ENCODE measurements around the gene MYLK4.

GRCh38 chr6:2632976-2633584 is 117.6 kb downstream of the MYLK4 start:
- no peak for TF ChIP-seq CHD2 (IDR thresholded peaks at IDR 0.05; ENCODE audit: low read depth, low read length)
- no peak for TF ChIP-seq ZSCAN12 (CRISPR knock-in tag; IDR thresholded peaks at IDR 0.05)
- TF ChIP-seq ZSCAN22 (CRISPR knock-in tag; IDR thresholded peaks at IDR 0.05): no peak
- TF ChIP-seq ZNF784 (CRISPR knock-in tag; IDR thresholded peaks at IDR 0.05; ENCODE audit: borderline replicate concordance): no peak
- no peak for TF ChIP-seq NFYC (CRISPR knock-in tag; IDR thresholded peaks at IDR 0.05)
- TF ChIP-seq HDAC6 (IDR thresholded peaks at IDR 0.05; ENCODE audit: low read depth, low read length): no peak
- TF ChIP-seq ZNF737 (CRISPR knock-in tag; IDR thresholded peaks at IDR 0.05; ENCODE audit: borderline replicate concordance): no peak

Measured in HepG2 (cell line).